ENCODE measurements around the gene ATG3. TPM values are rescaled to one million over a fixed set of nuclear protein-coding genes. Genes with fewer than 3 reads are reported as not detected.

The ATG3 gene
- total and polyA plus RNA-seq, 9 of the 15 experiments (the other 6 are each of a cell fraction or from before 2014, with no cell fraction given), result 48.7 to 107 (median 64.7) TPM

- TF ChIP-seq KLF10 (CRISPR knock-in tag; IDR thresholded peaks at IDR 0.05) (no peak), TFAP4 (CRISPR knock-in tag; IDR thresholded peaks at IDR 0.05; ENCODE audit: borderline replicate concordance) (peak; percentile 81; the same call in 1 of the 2 replicates), ZC3H11A (IDR thresholded peaks at IDR 0.05; ENCODE audit: low read depth, low read length) (no peak), CLOCK (CRISPR knock-in tag; IDR thresholded peaks at IDR 0.05; ENCODE audit: borderline replicate concordance) (peak; percentile 91; the same call in 1 of the 2 replicates), SMC3 (conservative IDR thresholded peaks at IDR 0.05; ENCODE audit: insufficient read depth, low read depth, low read length) (no peak), CEBPB (tag; IDR thresholded peaks at IDR 0.05) (peak; percentile 87), RAD51 (IDR thresholded peaks at IDR 0.05; ENCODE audit: borderline replicate concordance, low read depth) (peak; percentile 99), MAZ (CRISPR knock-in tag; conservative IDR thresholded peaks at IDR 0.05 in 1 of 2, IDR thresholded peaks at IDR 0.05 in 1 of 2) (peak; percentile 55 to 90), SIX5 (IDR thresholded peaks at IDR 0.05; ENCODE audit: borderline replicate concordance in 1 of 2, insufficient read depth in 1 of 2, low read depth in 1 of 2, low read length in 2 of 2) (0 out of 4 replicates have a peak, but pooled peaks of 1 of the 2 experiments have one; percentile 7), NCOA6 (IDR thresholded peaks at IDR 0.05) (peak; percentile 52), L3MBTL2 (IDR thresholded peaks at IDR 0.05) (peak; percentile 87), DPF2 (IDR thresholded peaks at IDR 0.05) (peak; percentile 43; the same call in 1 of the 2 replicates), RBM14 (IDR thresholded peaks at IDR 0.05; ENCODE audit: borderline replicate concordance, insufficient read depth, low read depth, low read length) (no peak), GTF2E2 (tag; IDR thresholded peaks at IDR 0.05) (no peak), EHMT2 (IDR thresholded peaks at IDR 0.05) (no peak), PKNOX1 (IDR thresholded peaks at IDR 0.05) (peak; percentile 81), RCOR1 (IDR thresholded peaks at IDR 0.05; ENCODE audit: borderline replicate concordance in 1 of 2, low read depth in 2 of 2, low read length in 2 of 2) (peak in 1 of 2 experiments; percentile 94; a peak in 2 of 4 replicates)
- TF ChIP-seq, protein P1, sequence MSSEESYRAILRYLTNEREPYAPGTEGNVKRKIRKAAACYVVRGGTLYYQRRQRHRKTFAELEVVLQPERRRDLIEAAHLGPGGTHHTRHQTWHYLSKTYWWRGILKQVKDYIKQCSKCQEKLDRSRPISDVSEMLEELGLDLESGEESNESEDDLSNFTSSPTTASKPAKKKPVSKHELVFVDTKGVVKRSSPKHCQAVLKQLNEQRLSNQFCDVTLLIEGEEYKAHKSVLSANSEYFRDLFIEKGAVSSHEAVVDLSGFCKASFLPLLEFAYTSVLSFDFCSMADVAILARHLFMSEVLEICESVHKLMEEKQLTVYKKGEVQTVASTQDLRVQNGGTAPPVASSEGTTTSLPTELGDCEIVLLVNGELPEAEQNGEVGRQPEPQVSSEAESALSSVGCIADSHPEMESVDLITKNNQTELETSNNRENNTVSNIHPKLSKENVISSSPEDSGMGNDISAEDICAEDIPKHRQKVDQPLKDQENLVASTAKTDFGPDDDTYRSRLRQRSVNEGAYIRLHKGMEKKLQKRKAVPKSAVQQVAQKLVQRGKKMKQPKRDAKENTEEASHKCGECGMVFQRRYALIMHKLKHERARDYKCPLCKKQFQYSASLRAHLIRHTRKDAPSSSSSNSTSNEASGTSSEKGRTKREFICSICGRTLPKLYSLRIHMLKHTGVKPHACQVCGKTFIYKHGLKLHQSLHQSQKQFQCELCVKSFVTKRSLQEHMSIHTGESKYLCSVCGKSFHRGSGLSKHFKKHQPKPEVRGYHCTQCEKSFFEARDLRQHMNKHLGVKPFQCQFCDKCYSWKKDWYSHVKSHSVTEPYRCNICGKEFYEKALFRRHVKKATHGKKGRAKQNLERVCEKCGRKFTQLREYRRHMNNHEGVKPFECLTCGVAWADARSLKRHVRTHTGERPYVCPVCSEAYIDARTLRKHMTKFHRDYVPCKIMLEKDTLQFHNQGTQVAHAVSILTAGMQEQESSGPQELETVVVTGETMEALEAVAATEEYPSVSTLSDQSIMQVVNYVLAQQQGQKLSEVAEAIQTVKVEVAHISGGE (CRISPR knock-in tag; IDR thresholded peaks at IDR 0.05), result peak in 1 of 3 experiments; percentile 81; a peak in 2 of 6 replicates
Observed at GRCh38 chr3:112561734-112562529, at the start of gene ATG3, which contains the start of gene SLC35A5 (continued).
